K562 (cell line): Measurements from ENCODE around the gene PSMD14. TPM values are rescaled to one million over a fixed set of nuclear protein-coding genes. Genes with fewer than 3 reads are reported as not detected.

Source experiments
- ATAC-seq: fragments of 200-7000 bp; cut with Tn5 transposase; 3 replicates; pipeline ENCODE4 v1.9.1; 2020; ENCODE audit warnings: moderate library complexity
- BruUV-seq: library from RNA; stranded (reverse); fragments of 400-500 nt; replicated peaks from 2 replicates; lab custom pipeline; 2021; lab: Mats Ljungman, UMichigan
- CTCF ChIA-PET: fragments of 300-600 bp; formaldehyde crosslinking; extraction: SDS; loops from one replicate; lab custom pipeline; 2021; ENCODE audit warnings: low intra/inter-chr PET ratio; lab: Yijun Ruan, JAX
- POLR2A ChIA-PET: fragments of 300-600, 350-650 bp; sonication (Branson Sonifier 250); formaldehyde crosslinking; extraction: SDS; loops from one replicate; lab custom pipeline; 2021; ENCODE audit warnings: antibody characterized with exemption, inconsistent platforms; lab: Yijun Ruan, JAX
- DNase-seq, 4 experiments: peaks; one replicate each; pipeline versions ENCODE4 v3.0.0 to v3.0.0-alpha.2; 2011 to 2018; ENCODE audit warnings: low spot score in 3 of 4, mixed read lengths in 3 of 4; ENCODE audit errors: extremely low read depth in 1 of 4
- FAIRE-seq: peaks from 2 replicates; lab custom pipeline; 2011; peaks lifted over from hg19 to GRCh38; lab: Jason Lieb, UNC
- H2AFZ ChIP-seq: 2 replicates; pipeline ENCODE4 v1.6.0; 2011; ENCODE audit warnings: low read depth, low read length, control low read depth, inconsistent platforms
- H3K27ac ChIP-seq: fragments of 200-600 bp; 3 replicates; pipeline ENCODE4 v1.8.0; 2011; ENCODE audit warnings: low read depth, mild to moderate bottlenecking, control low read depth, inconsistent platforms, low read length, moderate library complexity, mixed read lengths; ENCODE audit errors: extremely low read depth
- H3K27me3 ChIP-seq, 2 experiments: fragments of 300-600 bp in 1 of 2; 2 replicates in 1 of 2; 3 replicates in 1 of 2; pipeline versions ENCODE4 v1.6.0 to v1.8.0; 2011; ENCODE audit warnings: inconsistent platforms in 2 of 2, low read length in 2 of 2, mild to moderate bottlenecking in 1 of 2, mixed read lengths in 1 of 2, moderate library complexity in 1 of 2; ENCODE audit not compliant: control insufficient read depth in 2 of 2, insufficient read depth in 2 of 2
- H3K36me3 ChIP-seq: fragments of 300-600 bp; 3 replicates; pipeline ENCODE4 v1.8.0; 2011; ENCODE audit warnings: mild to moderate bottlenecking, low read length, inconsistent platforms; ENCODE audit not compliant: control insufficient read depth, insufficient read depth
- H3K4me1 ChIP-seq, 2 experiments: fragments of 200-600 bp in 1 of 2; replicated peaks in 1 of 2; 2 replicates in 1 of 2; 3 replicates in 1 of 2; pipeline versions ENCODE4 v1.5.1 to v1.8.0; 2011; ENCODE audit warnings: inconsistent platforms in 2 of 2, low read length in 2 of 2, mild to moderate bottlenecking in 1 of 2, mixed read lengths in 1 of 2, moderate library complexity in 1 of 2; ENCODE audit not compliant: control insufficient read depth in 2 of 2, insufficient read depth in 2 of 2
- H3K4me2 ChIP-seq: 2 replicates; pipeline ENCODE4 v1.6.1; 2011; ENCODE audit warnings: low read length, control low read depth, inconsistent platforms, mixed read lengths; ENCODE audit not compliant: insufficient read depth
- H3K4me3 ChIP-seq: fragments of 200-600 bp; sonication (generic), shearing (Covaris generic); 2 replicates; pipeline ENCODE4 v1.5.1; 2016; ENCODE audit warnings: control low read depth, inconsistent platforms
- H3K79me2 ChIP-seq: fragments of 200-600 bp; 3 replicates; pipeline ENCODE4 v1.8.0; 2011; ENCODE audit warnings: low read length, inconsistent platforms; ENCODE audit not compliant: control insufficient read depth, insufficient read depth
- H3K9ac ChIP-seq, 2 experiments: 2 replicates each; pipeline versions ENCODE4 v1.6.0 to v1.6.1; 2011; ENCODE audit warnings: low read depth in 2 of 2, low read length in 2 of 2, control low read depth in 1 of 2, inconsistent platforms in 1 of 2, mild to moderate bottlenecking in 1 of 2, mixed read lengths in 1 of 2; ENCODE audit not compliant: insufficient read depth in 1 of 2
- H3K9me1 ChIP-seq: one replicate; pipeline ENCODE4 v1.6.0; 2011; ENCODE audit warnings: inconsistent platforms, mild to moderate bottlenecking, low read length, moderate library complexity; ENCODE audit not compliant: control insufficient read depth, insufficient read depth
- H3K9me3 ChIP-seq: replicated peaks from 2 replicates; pipeline ENCODE4 v1.5.1; 2011; ENCODE audit warnings: low read depth, low read length, inconsistent platforms; ENCODE audit not compliant: control insufficient read depth, insufficient read depth
- H4K20me1 ChIP-seq: replicated peaks from 2 replicates; pipeline ENCODE4 v1.6.1; 2011; ENCODE audit warnings: low read length, inconsistent platforms, mixed read lengths; ENCODE audit not compliant: control insufficient read depth, insufficient read depth
- BRF2 ChIP-seq: IDR thresholded peaks from 3 replicates; pipeline ENCODE4 v1.6.1; 2011; ENCODE audit warnings: borderline replicate concordance, mild to moderate bottlenecking; ENCODE audit not compliant: insufficient read length, insufficient read depth
- CHD1 ChIP-seq: fragments of 200-600 bp; sonication (generic); IDR thresholded peaks from one replicate; pipeline ENCODE4 v1.6.1; 2012; ENCODE audit warnings: mild to moderate bottlenecking, moderate library complexity, low read length, inconsistent platforms
- HMG20A ChIP-seq: fragments of 450-650 bp; formaldehyde crosslinking; conservative IDR thresholded peaks from 2 replicates; pipeline ENCODE4 v1.4.0; 2020; ENCODE audit warnings: mild to moderate bottlenecking, mixed read lengths
- PHTF2 ChIP-seq: fragments of 250-450 bp; sonication (Bioruptor Pico); IDR thresholded peaks from 2 replicates; pipeline ENCODE4 v1.5.0; 2021; ENCODE audit warnings: mild to moderate bottlenecking
- SIRT6 ChIP-seq: IDR thresholded peaks from one replicate; pipeline ENCODE4 v1.6.1; 2012; ENCODE audit warnings: low read depth, mild to moderate bottlenecking, control low read depth, inconsistent platforms, low read length, moderate library complexity
- TEAD4 ChIP-seq, 2 experiments: sonication (generic) in 1 of 2; formaldehyde crosslinking in 1 of 2; IDR thresholded peaks; 2 replicates each; pipeline versions ENCODE4 v1.6.1 to v1.8.0; 2012 to 2022; ENCODE audit warnings: borderline replicate concordance in 1 of 2, inconsistent platforms in 1 of 2, low read length in 1 of 2, mild to moderate bottlenecking in 1 of 2, missing genetic modification reagents in 1 of 2
- ZNF324 ChIP-seq: fragments of 250-450 bp; sonication (Bioruptor Pico); IDR thresholded peaks from 2 replicates; pipeline ENCODE4 v1.4.0; 2020; ENCODE audit warnings: mild to moderate bottlenecking
- WGBS: fragments of 100-300 bp; shearing (Covaris generic); methylation state at CpG from one replicate; pipeline ENCODE4 v1.1.6; 2016; ENCODE audit warnings: low coverage, mixed read lengths; ENCODE audit not compliant: insufficient coverage; ENCODE audit errors: missing lambda C conversion rate; 5-methylcytosine and 5-hydroxymethylcytosine counted together
- in situ Hi-C: fragments of 300-500 bp; cut with MboI; formaldehyde crosslinking; loops from 4 replicates; pipeline ENCODE4 v1.15.0; 2018; ENCODE audit warnings: inconsistent platforms, mixed read lengths
- intact Hi-C: fragments of 100-400 bp; cut with micrococcal nuclease; formaldehyde crosslinking; loops from 2 replicates; pipeline ENCODE4 v1.14.2; 2022
- polyA plus RNA-seq, 8 experiments: library from polyadenylated mRNA; depleted of rRNA in 4 of 8; stranded (reverse) in 5 of 8; unstranded in 3 of 8; fragments of >200 nt; fragmentation: Nextera tagmentation in 2 of 8; fragmentation: Illumina TruSeq in 1 of 8; extraction: Ambion mirVana in 2 of 8; extraction: Trizol in 1 of 8; gene quantifications; 2 replicates each; pipeline versions ENCODE4 v1.2.1 to v1.2.3, GENCODE V29; 2011 to 2014; ENCODE audit warnings: inconsistent platforms in 1 of 8, missing spikeins in 1 of 8
- total RNA-seq, 7 experiments: library from RNA; depleted of rRNA in 6 of 7; stranded (reverse); fragments of >200 nt in 6 of 7; fragmentation: Illumina TruSeq in 2 of 7; extraction: Trizol in 2 of 7; gene quantifications; 2 replicates each; pipeline versions ENCODE4 v1.2.1 to v1.2.3, GENCODE V29; 2011 to 2021; ENCODE audit warnings: low replicate concordance in 1 of 7
- TF ChIP-seq, protein P1 (sequence below): sonication (generic); formaldehyde crosslinking; IDR thresholded peaks from 2 replicates; pipeline ENCODE4 v1.8.0; 2023; ENCODE audit warnings: missing genetic modification reagents, mild to moderate bottlenecking, borderline replicate concordance
- TF ChIP-seq, protein P2 (sequence below): sonication (generic); formaldehyde crosslinking; IDR thresholded peaks from 2 replicates; pipeline ENCODE4 v1.5.0; 2020; ENCODE audit warnings: missing genetic modification reagents

Gene PSMD14
- total and polyA plus RNA-seq, 9 of the 15 experiments (the other 6 are each of a cell fraction or from before 2014, with no cell fraction given), result 151 to 515 (median 228) TPM

GRCh38 chr2:161416708-161417437 lies 108.6 kb downstream of the PSMD14 start:
- H3K4me3 ChIP-seq, result no peak overlapping the region
- BruUV-seq, result no TSS peak
- H3K79me2 ChIP-seq, result no peaks in the 10 kb centered on the region
- WGBS, result 50% methylated on average over 33 of the region's 41 CpGs
- DNase-seq (no peak), ATAC-seq (no peak)
- peaks cover 55 to 59% of the 10 kb centered on the region in 2 experiments for H3K27me3 ChIP-seq
- no peak overlapping the region for H3K27ac ChIP-seq
- CTCF ChIA-PET, result no interaction called here
- TF ChIP-seq ZNF324 (CRISPR knock-in tag), result no peak
- TF ChIP-seq, protein P1, sequence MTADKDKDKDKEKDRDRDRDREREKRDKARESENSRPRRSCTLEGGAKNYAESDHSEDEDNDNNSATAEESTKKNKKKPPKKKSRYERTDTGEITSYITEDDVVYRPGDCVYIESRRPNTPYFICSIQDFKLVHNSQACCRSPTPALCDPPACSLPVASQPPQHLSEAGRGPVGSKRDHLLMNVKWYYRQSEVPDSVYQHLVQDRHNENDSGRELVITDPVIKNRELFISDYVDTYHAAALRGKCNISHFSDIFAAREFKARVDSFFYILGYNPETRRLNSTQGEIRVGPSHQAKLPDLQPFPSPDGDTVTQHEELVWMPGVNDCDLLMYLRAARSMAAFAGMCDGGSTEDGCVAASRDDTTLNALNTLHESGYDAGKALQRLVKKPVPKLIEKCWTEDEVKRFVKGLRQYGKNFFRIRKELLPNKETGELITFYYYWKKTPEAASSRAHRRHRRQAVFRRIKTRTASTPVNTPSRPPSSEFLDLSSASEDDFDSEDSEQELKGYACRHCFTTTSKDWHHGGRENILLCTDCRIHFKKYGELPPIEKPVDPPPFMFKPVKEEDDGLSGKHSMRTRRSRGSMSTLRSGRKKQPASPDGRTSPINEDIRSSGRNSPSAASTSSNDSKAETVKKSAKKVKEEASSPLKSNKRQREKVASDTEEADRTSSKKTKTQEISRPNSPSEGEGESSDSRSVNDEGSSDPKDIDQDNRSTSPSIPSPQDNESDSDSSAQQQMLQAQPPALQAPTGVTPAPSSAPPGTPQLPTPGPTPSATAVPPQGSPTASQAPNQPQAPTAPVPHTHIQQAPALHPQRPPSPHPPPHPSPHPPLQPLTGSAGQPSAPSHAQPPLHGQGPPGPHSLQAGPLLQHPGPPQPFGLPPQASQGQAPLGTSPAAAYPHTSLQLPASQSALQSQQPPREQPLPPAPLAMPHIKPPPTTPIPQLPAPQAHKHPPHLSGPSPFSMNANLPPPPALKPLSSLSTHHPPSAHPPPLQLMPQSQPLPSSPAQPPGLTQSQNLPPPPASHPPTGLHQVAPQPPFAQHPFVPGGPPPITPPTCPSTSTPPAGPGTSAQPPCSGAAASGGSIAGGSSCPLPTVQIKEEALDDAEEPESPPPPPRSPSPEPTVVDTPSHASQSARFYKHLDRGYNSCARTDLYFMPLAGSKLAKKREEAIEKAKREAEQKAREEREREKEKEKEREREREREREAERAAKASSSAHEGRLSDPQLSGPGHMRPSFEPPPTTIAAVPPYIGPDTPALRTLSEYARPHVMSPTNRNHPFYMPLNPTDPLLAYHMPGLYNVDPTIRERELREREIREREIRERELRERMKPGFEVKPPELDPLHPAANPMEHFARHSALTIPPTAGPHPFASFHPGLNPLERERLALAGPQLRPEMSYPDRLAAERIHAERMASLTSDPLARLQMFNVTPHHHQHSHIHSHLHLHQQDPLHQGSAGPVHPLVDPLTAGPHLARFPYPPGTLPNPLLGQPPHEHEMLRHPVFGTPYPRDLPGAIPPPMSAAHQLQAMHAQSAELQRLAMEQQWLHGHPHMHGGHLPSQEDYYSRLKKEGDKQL (CRISPR knock-in tag), result no peak
- TF ChIP-seq, protein P2, sequence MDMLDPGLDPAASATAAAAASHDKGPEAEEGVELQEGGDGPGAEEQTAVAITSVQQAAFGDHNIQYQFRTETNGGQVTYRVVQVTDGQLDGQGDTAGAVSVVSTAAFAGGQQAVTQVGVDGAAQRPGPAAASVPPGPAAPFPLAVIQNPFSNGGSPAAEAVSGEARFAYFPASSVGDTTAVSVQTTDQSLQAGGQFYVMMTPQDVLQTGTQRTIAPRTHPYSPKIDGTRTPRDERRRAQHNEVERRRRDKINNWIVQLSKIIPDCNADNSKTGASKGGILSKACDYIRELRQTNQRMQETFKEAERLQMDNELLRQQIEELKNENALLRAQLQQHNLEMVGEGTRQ (CRISPR knock-in tag), result no peak
- no peak for TF ChIP-seq CHD1
- no peak for TF ChIP-seq PHTF2
- no peak for TF ChIP-seq BRF2
- no peak for TF ChIP-seq SIRT6
- TF ChIP-seq TEAD4 (IDR thresholded peaks at IDR 0.05; ENCODE audit: low read length), result no peak
- no peak for TF ChIP-seq TEAD4 (CRISPR knock-in tag; IDR thresholded peaks at IDR 0.05; ENCODE audit: borderline replicate concordance)
- TF ChIP-seq HMG20A (CRISPR knock-in tag), result no peak
- TF ChIP-seq, all 486 proteins: peak for 0
- H3K36me3 ChIP-seq, result peaks cover 1% of the 10 kb centered on the region; the same call in 1 of the 3 replicates
- H2AFZ ChIP-seq, result no peak overlapping the region
- POLR2A ChIA-PET, result interaction anchor here (0.6 kb wide), 1 partner anchor 87 kb away, joined by 3 read pairs; no protein-coding TSS in a partner anchor
- H4K20me1 ChIP-seq, result no peaks in the 10 kb centered on the region
- FAIRE-seq, result no peak
- peaks cover 8 to 28% of the 10 kb centered on the region in 2 experiments; a peak in 4 of 5 replicates for H3K4me1 ChIP-seq
- in situ Hi-C loops (no loop called here), intact Hi-C loops (loop anchor here (5.0 kb wide), 1 partner anchor 110 kb away; the partner anchor contains the start of gene PSMD14)
- H3K4me2 ChIP-seq, result no peak overlapping the region
- no peak overlapping the region for H3K9ac ChIP-seq
- no peaks in the 10 kb centered on the region for H3K9me3 ChIP-seq
- H3K9me1 ChIP-seq, result no peaks in the 10 kb centered on the region
